Camera-type eye (tissue), 1 donor: ENCODE measurements around the gene PSENEN. TPM values are rescaled to one million over a fixed set of nuclear protein-coding genes. Genes with fewer than 3 reads are reported as not detected.

Source experiments
- total RNA-seq: library from RNA; depleted of rRNA; stranded (reverse); fragments of >200 nt; gene quantifications from one replicate; pipeline ENCODE4 v1.2.3, GENCODE V29; 2014

The PSENEN gene
- 12.8 TPM for total RNA-seq

GRCh38 chr19:35745328-35746086 is at the start of gene PSENEN, which contains the start of gene U2AF1L4:
PSENEN (plus strand) TSS chr19:35745651; CDS start chr19:35745931, 280 bp downstream.
U2AF1L4 (minus strand) TSS chr19:35745418; CDS start chr19:35745391, 27 bp downstream.

GRCh38 chr19:35704218-35704617 is 41.2 kb upstream of the PSENEN start, which contains the start of gene ZBTB32:
ZBTB32 (plus strand) TSS chr19:35704558; CDS start chr19:35714627, 10,069 bp downstream.

GRCh38 chr19:35717665-35718344 is 27.6 kb upstream of the PSENEN start, which contains the start of gene KMT2B:
KMT2B (plus strand) TSS chr19:35718003; CDS start chr19:35718019, 16 bp downstream.

GRCh38 chr19:35742121-35742724 is 3.2 kb upstream of the PSENEN start, which contains the start of gene IGFLR1:
IGFLR1 (minus strand) TSS chr19:35742452; CDS start chr19:35741180, 1,272 bp downstream.

GRCh38 chr19:35748106-35749020 is 2.9 kb downstream of the PSENEN start, which contains the start of gene LIN37:
LIN37 (plus strand) TSS chr19:35748576; CDS start chr19:35748725, 149 bp downstream.

GRCh38 chr19:35756377-35757230 is 11.2 kb downstream of the PSENEN start, which contains the start of gene HSPB6:
HSPB6 (minus strand) TSS chr19:35757029; CDS start chr19:35757008, 21 bp downstream.

GRCh38 chr19:35757749-35758608 is 12.5 kb downstream of the PSENEN start, which contains the start of gene PROSER3:
PROSER3 (plus strand) TSS chr19:35758176; CDS start chr19:35758216, 40 bp downstream.

GRCh38 chr19:35775298-35776101 is 30.0 kb downstream of the PSENEN start, which contains the start of gene ARHGAP33:
ARHGAP33 (plus strand) TSS chr19:35775564; CDS start chr19:35775659, 95 bp downstream.

Other genes with a start within 250 kb of the PSENEN start
- 31.8 TPM for gene DMKN, start 232.0 kb upstream of the PSENEN start, total RNA-seq
- gene SBSN, start 217.3 kb upstream of the PSENEN start, total RNA-seq: 0.93 TPM
- gene GAPDHS, start 212.2 kb upstream of the PSENEN start, total RNA-seq: 0.38 TPM
- gene TMEM147, start 200.0 kb upstream of the PSENEN start, total RNA-seq: 49.3 TPM
- not detected for gene ATP4A, start 182.0 kb upstream of the PSENEN start, total RNA-seq
- gene PMIS2, start 159.5 kb upstream of the PSENEN start, total RNA-seq: not detected
- 13.6 TPM for gene HAUS5, start 132.9 kb upstream of the PSENEN start, total RNA-seq
- gene RBM42, start 116.6 kb upstream of the PSENEN start, total RNA-seq: 42.9 TPM
- gene ETV2, start 103.9 kb upstream of the PSENEN start, total RNA-seq: not detected
- 239 TPM for gene COX6B1, start 97.3 kb upstream of the PSENEN start, total RNA-seq
- not detected for gene UPK1A, start 79.1 kb upstream of the PSENEN start, total RNA-seq
- not detected for gene ZBTB32, start 41.1 kb upstream of the PSENEN start, total RNA-seq
- 26.9 TPM for gene KMT2B, start 27.6 kb upstream of the PSENEN start, total RNA-seq
- gene IGFLR1, start 3.2 kb upstream of the PSENEN start, total RNA-seq: 2.6 TPM
- gene U2AF1L4, start 233 bp upstream of the PSENEN start, total RNA-seq: 13.8 TPM
- gene LIN37, start 2.9 kb downstream of the PSENEN start, total RNA-seq: 11.6 TPM
- gene HSPB6, start 11.4 kb downstream of the PSENEN start, total RNA-seq: 14.9 TPM
- 7.8 TPM for gene PROSER3, start 12.5 kb downstream of the PSENEN start, total RNA-seq
- gene ARHGAP33, start 29.9 kb downstream of the PSENEN start, total RNA-seq: 89.9 TPM
- gene PRODH2, start 67.2 kb downstream of the PSENEN start, total RNA-seq: 0.27 TPM
- 2.7 TPM for gene NPHS1, start 106.9 kb downstream of the PSENEN start, total RNA-seq
- 11.2 TPM for gene KIRREL2, start 111.3 kb downstream of the PSENEN start, total RNA-seq
- gene APLP1, start 122.9 kb downstream of the PSENEN start, total RNA-seq: 106 TPM
- 6.8 TPM for gene NFKBID, start 154.9 kb downstream of the PSENEN start, total RNA-seq
- not detected for gene HCST, start 156.9 kb downstream of the PSENEN start, total RNA-seq
- 10.4 TPM for gene TYROBP, start 162.6 kb downstream of the PSENEN start, total RNA-seq
- gene LRFN3, start 190.7 kb downstream of the PSENEN start, total RNA-seq: 5.4 TPM
- 32.9 TPM for gene SDHAF1, start 249.5 kb downstream of the PSENEN start, total RNA-seq